ENCODE results near the gene OR6K6.

OR6K6 gene

GRCh38 chr1:158754420-158754819, at the start of gene OR6K6:
TSS of gene OR6K6 (plus strand) at chr1:158754720. CDS start at chr1:158754888, 168 bp downstream.
- DNase-seq (ENCODE audit: low read depth in 2 of 2): no peak

- DNase-seq (ENCODE audit: low read depth in 2 of 2): no peak
These were observed 48.4 kb upstream of the OR6K6 start for GRCh38 chr1:158706096-158706495.

DNA sequence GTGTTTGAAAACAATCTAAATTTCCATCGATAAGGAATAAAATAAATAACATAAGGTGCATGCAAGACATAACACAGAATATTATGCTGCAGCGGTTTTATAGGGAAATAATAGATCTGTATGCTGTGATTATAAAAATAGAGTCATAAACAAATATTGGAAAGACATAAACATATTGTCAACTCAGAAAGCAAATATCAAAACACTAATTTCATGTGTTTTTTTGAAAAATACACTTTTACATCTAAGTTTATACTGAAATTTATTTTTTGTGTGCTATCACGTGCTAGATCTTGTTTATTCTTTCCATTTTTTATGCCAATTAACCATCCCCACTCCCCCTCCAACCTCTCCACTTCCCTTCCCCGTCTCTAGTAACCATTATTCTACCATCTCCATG, 43.4 kb upstream of the OR6K6 start:
- no peak for DNase-seq (ENCODE audit: low read depth in 2 of 2)

- DNase-seq (ENCODE audit: low read depth in 2 of 2): no peak
These were observed 39.8 kb upstream of the OR6K6 start for GRCh38 chr1:158714754-158715153.

DNA sequence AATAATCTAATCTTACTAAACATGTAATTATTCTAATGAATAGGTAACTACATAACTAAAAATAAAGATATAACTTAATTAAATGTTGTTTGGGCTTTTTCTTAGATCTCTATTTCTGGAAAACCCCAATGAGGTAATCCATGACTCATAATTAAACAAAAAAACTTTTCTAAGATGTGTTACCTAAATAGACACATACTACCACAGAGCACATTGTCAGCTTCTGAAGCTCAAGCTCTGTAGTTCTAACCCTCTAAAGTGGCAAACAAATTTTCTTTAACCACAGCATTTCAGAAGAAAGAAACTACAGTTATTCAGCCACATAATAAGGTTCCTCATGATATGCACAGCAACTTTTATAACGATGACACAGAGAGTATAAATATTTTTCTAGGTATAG, 38.2 kb upstream of the OR6K6 start:
- DNase-seq (ENCODE audit: low read depth in 2 of 2): no peak

- DNase-seq (ENCODE audit: low read depth in 2 of 2): no peak
These were observed 37.2 kb upstream of the OR6K6 start for GRCh38 chr1:158717344-158717743.

DNA sequence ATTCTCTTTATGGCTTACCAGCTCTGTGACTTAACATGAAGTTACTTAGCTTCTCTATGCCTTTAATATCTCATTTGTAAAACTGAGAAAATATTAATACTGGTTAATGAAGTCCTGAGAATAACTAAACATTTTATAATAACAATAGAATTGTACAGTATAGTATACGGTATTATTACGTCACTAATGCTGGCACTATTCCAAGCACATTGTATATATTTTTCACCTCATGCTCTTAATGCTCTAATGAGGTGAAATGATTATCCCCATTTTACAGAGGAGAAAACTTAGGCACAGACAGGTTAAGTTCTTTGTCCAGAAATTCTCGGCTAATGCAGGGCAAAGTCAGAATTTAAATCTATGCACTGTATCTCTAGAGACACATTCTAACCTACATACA, 34.9 kb upstream of the OR6K6 start:
- DNase-seq (ENCODE audit: low read depth in 2 of 2): no peak

GRCh38 chr1:158720620-158721019, 33.9 kb upstream of the OR6K6 start, which contains the start of gene OR6K3:
TSS of gene OR6K3 (minus strand) at chr1:158720720. CDS start at chr1:158718115, 2,605 bp downstream.
- no peak for DNase-seq (ENCODE audit: low read depth in 2 of 2)

DNA sequence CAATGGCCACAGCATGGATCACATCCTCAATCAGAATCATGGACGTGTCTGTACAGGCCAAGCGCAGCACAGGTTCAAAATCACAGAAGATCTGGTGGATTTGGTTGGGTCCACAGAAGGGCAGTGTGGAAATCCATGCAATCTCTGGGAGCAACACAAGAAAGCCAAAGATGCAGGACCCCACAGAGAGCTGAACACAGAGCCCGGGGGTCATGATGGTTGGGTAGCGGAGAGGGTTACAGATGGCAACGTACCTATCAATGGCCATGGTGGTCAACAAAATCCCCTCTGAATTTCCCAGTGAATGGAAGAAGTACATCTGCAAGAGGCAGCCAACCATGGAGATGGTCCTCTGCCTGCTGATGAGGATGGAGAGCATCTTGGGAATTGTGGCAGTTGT, 30.1 kb upstream of the OR6K6 start:
- DNase-seq (ENCODE audit: low read depth in 2 of 2): no peak

DNA sequence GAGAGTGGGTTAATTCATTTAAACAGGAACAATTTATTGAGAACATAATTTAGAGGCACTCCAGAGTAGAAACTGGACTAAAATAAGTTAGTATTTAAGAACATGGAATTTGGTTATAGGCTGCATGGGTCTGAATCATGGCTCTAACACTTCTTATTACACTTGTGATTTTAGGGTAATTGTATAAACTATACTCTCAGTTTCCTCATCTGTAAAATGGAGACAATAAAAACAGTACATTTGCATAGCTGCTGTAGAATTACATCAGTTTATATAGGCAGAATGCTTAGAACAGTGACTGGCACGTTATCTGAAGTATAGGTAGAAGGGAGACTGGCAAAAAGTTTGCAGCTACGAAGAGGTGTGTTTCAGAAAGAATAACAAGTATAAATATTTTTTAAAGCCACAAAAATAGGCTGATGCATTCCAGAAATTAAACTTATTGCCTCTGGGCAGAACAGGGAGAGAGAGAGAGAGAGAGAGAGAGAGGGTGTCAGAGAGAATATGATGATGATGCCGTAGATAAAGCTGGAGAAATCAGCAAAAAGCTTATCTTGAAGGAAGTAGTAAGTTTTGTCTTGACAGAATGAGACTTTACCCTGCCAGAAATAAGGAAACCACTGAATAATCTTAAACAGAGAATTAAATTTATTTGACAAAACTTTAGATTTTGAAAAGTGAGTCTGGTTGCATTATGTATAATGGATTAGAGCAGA, 25.9 kb upstream of the OR6K6 start:
- no peak for DNase-seq (ENCODE audit: low read depth in 2 of 2)

GRCh38 chr1:158730453-158730852, 24.1 kb upstream of the OR6K6 start:
- no peak for DNase-seq (ENCODE audit: low read depth in 2 of 2)

- no peak for DNase-seq (ENCODE audit: low read depth in 2 of 2)
These were observed 22.8 kb upstream of the OR6K6 start for GRCh38 chr1:158731707-158732106.

- DNase-seq (ENCODE audit: low read depth in 2 of 2): no peak
These were observed 22.0 kb upstream of the OR6K6 start for GRCh38 chr1:158732524-158732923.

DNA sequence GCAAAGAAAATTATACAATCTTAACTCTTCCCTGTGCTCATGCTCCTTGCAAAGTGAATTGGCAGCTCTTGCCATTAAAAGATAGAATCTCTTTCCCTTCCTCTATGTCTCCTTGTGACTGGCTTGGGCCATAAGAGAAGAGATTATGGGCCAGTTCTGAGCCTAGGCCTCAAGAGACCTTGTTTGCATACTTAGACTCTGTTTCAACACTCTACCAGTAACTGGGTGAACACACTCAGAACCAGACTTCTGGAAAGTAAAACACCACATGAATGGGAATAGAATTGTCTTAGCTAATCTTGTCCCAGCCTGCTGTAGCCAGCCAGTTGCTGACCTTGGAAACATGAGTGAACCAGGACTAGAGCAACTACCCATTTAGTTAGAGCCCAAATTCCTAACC, 18.7 kb upstream of the OR6K6 start:
- no peak for DNase-seq (ENCODE audit: low read depth in 2 of 2)

DNA sequence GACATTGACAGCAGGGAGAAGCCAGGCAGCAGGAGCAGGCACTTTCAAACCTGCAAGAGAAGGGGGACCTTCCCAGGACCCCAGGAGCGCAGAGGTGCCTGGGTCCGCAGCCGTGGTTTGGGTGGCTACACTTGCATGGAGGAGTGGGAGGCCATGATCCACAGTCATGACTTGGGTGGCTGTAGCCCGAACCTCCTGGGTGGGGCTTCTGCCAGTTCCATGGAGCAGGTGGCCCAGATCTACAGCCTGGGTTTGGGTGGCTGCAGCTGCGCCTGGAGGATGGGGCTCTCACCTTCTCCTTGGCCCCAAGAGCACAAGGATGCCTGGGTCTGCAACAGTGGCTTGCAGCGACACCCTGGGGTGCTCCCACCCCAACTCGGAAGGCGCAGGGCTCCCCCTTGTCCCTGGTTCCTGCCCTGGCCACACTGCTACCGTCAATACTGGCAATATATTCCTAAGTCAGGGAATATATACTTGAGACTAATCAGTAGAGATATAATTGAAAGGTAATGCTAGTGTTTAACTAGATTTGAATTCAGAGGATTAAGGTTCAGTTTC, 2.3 kb upstream of the OR6K6 start:
- no peak for DNase-seq (ENCODE audit: low read depth in 2 of 2)

DNA sequence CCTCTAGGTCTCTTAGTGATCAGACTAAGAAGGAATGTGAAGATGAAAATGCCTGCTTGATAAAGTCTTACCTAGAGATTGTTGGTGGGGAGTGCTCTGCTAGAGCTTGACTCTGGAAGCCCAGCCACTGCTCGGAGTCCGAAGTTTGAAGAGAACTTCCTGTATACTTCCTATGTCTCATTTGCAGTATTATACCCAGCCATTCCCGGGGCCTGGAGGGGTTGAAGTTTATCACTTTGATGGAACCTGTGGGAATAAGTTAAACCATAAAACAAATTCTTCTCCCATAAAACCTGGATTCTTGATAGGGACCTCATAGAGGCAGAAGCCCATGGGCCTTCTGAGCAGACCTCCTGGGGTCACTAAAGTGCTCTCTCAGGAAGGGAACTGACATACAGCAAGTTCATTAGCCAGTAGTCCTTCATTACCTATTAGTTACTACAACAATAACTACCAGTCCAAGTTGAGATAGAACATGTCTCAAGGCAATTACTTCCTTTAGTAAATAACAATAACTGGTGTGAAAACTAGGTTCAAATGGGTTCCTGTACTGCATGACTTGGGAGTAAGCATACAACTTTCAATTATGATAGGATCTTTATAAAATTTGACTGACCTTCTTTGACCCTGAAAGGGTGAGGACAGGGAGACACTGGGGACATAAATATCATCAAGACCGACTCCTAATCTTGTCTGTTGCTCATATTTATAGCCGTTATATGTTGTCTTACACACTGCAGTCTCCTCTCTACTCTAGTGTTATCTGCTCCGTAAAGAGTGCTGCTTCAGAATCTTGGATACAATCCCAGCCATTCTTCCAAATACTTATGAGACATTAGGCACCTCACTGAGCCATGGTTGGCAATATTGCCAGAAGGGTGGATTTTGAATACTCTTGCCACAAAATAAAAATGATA, 17.7 kb downstream of the OR6K6 start, which contains the start of gene OR6N1:
OR6N1 (minus strand) TSS at position 246 of the 917 bp plus-strand sequence. CDS start 5,513 bp downstream, outside the sequence.
- no peak for DNase-seq (ENCODE audit: low read depth in 2 of 2)

DNA sequence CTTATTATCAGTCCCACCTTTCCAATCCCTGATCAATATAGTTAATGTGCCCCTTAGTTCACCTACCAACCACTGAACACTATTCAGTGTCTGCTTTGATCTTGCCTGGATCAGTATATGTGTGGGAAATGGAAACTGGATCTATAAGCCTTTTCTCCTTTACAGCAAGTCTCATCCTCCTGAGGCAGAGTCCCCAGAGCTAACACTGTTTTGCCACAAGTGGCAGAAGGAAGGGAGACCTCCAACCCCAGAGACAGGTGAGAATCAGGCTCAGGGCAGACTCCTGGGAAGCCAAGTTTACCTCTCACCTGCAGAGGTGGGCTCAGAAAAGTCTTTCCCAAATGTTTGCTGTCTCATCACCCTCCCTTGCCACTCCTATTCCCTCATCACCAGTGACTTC, 26.6 kb downstream of the OR6K6 start, which contains the start of gene OR6N2:
OR6N2 (minus strand) TSS at position 101 of the 400 bp plus-strand sequence. CDS start 3,569 bp downstream, outside the sequence.
- no peak for DNase-seq (ENCODE audit: low read depth in 2 of 2)

DNA sequence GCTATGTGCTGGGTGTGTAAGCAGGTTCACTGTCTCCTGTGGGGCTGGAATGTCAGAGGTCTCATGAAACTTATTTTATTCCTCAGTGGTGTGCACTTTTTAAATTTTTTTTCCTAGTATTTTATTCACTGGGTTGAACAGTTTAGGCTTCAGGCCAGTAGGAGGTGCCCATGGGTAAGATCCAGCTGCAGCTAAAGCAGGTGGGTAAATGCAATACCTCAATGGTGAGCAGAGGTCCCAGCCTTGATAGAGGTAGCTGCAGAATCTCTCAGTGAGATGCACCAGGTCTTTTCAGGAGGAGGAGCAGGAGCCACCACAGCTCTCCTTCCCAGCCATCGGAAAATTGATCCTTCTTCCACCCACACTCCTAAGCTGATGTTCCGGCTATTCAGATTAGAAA, 39.1 kb downstream of the OR6K6 start:
- DNase-seq (ENCODE audit: low read depth in 2 of 2): no peak

GRCh38 chr1:158794247-158794646, 39.7 kb downstream of the OR6K6 start:
- DNase-seq (ENCODE audit: low read depth in 2 of 2): no peak

GRCh38 chr1:158798531-158798930, 44.0 kb downstream of the OR6K6 start:
- no peak for DNase-seq (ENCODE audit: low read depth in 2 of 2)

DNA sequence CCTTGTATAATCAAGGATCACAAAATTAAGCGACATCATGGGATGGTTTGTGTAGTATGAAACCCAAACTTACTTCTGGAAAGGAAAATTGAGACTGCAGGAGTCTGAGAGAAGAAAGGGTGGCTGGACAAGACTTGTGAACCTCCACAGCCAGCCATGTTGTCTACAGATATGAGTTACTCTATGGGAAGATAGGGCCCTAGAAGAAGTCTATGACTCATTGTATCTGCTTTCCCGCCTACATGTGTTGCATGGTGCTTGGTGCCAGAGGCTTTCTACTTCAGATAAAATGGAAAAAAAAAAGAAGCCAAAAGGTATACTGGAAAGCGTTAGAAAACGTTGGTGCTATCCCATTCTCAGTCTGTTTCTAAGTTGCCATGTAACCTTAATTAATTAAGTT, 45.2 kb downstream of the OR6K6 start:
- no peak for DNase-seq (ENCODE audit: low read depth in 2 of 2)

DNA sequence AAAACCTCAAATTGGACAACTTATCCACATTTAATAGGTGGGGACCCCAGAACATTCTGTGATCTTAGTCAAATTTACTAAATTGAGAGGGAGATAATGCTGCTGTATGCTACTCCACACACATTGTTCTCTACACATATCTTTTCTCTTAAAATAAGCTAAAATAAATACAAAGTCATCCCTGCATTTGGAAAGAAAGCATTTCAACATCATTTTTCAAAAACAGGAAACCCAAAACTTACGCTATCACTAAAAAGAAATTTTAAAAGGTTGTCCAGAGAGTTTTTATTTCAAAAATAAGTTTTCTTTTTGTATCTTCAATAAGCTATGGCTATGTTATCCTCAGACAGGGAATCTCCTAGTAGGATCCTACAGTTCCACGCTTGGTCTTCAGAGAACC, 46.0 kb downstream of the OR6K6 start:
- DNase-seq (ENCODE audit: low read depth in 2 of 2): no peak

Data from fibroblast of skin of left biceps (primary cell).